NT2/D1 (cell line): ENCODE results near the gene CBX8.

ENCODE experiments used
- SUZ12 ChIP-seq: IDR thresholded peaks from 2 replicates; pipeline ENCODE4 v1.6.1; 2011; ENCODE audit not compliant: insufficient read length, insufficient read depth; ENCODE audit errors: extremely low read depth
- YY1 ChIP-seq: IDR thresholded peaks from 2 replicates; pipeline ENCODE4 v1.6.1; 2011; ENCODE audit not compliant: insufficient read length, insufficient read depth

- TF ChIP-seq YY1 (no peak), SUZ12 (no peak)
These were observed 14.9 kb downstream of the CBX8 start for GRCh38 chr17:79781736-79782575.
